Heart right ventricle (tissue), 16 donors: ENCODE results near the gene RWDD4. TPM values are rescaled to one million over a fixed set of nuclear protein-coding genes. Genes with fewer than 3 reads are reported as not detected.

Experiments
- ATAC-seq, 8 donors: fragments of 200-7000 bp; cut with Tn5 transposase; one replicate each; pipeline ENCODE4 v1.9.1; 2020; ENCODE audit warnings: mild to moderate bottlenecking in 8 of 8, moderate library complexity in 8 of 8, moderate number of reproducible peaks in 1 of 8
- DNase-seq, 2 donors: peaks; one replicate each; pipeline ENCODE4 v3.0.0-alpha.2; 2020
- H3K27ac ChIP-seq, 10 donors: fragments of 200-600 bp; sonication (generic) in 2 of 10; one replicate each; pipeline versions ENCODE4 v1.5.0 to v1.8.0; 2020 to 2022; ENCODE audit warnings: mild to moderate bottlenecking in 3 of 10
- H3K27me3 ChIP-seq, 7 donors: fragments of 200-600 bp; one replicate each; pipeline ENCODE4 v1.8.0; 2021 to 2022; ENCODE audit warnings: mild to moderate bottlenecking in 2 of 7
- H3K36me3 ChIP-seq, 9 donors: fragments of 200-600 bp; sonication (generic) in 1 of 9; one replicate each; pipeline versions ENCODE4 v1.5.0 to v1.8.0; 2020 to 2022; ENCODE audit warnings: mild to moderate bottlenecking in 2 of 9
- H3K4me1 ChIP-seq, 9 donors: fragments of 200-600 bp; sonication (generic) in 1 of 9; one replicate each; pipeline versions ENCODE4 v1.5.0 to v1.8.0; 2020 to 2022; ENCODE audit warnings: mild to moderate bottlenecking in 4 of 9
- H3K4me3 ChIP-seq, 10 donors: fragments of 200-600 bp; sonication (generic) in 2 of 10; one replicate each; pipeline versions ENCODE4 v1.5.0 to v1.8.0; 2020 to 2022; ENCODE audit warnings: mild to moderate bottlenecking in 7 of 10, moderate library complexity in 2 of 10
- H3K9me3 ChIP-seq, 11 donors: fragments of 200-600 bp in 10 of 11; sonication (generic) in 2 of 11; one replicate each; pipeline versions ENCODE4 v1.5.0 to v1.8.0; 2013 to 2022; ENCODE audit warnings: mild to moderate bottlenecking in 2 of 11, control low read depth in 1 of 11, moderate library complexity in 1 of 11
- WGBS, 2 donors: extraction: QIAGEN DNeasy Blood & Tissue Kit; methylation state at CpG; one replicate each; pipeline ENCODE4 v1.1.7; 2013; ENCODE audit warnings: inconsistent platforms in 1 of 2; 5-methylcytosine and 5-hydroxymethylcytosine counted together
- intact Hi-C, 10 donors: fragments of 100-400 bp; cut with DNase I; formaldehyde crosslinking; loops; one replicate each; pipeline versions ENCODE4 v1.11.1 to v1.14.2; 2022
- polyA plus RNA-seq, 2 donors: library from polyadenylated mRNA; stranded (reverse); fragments of 200-250 nt; gene quantifications; one replicate each; pipeline ENCODE4 v1.2.3, GENCODE V29; 2013
- total RNA-seq, 10 donors: library from RNA; stranded (reverse); fragmentation: NEBNext Ultra II Directional in 3 of 10; extraction: Animal tissue kit (Norgen Biotek cat#: 25700) in 3 of 10; gene quantifications; one replicate each; pipeline versions ENCODE4 v1.2.1 to v1.2.4, GENCODE V29; 2021 to 2023
- TF ChIP-seq, protein P1 (sequence below), 9 donors: fragments of 200-600 bp; sonication (generic) in 2 of 9; IDR thresholded peaks; one replicate each; pipeline versions ENCODE4 v1.5.0 to v1.8.0; 2021 to 2022; ENCODE audit warnings: antibody characterized with exemption in 9 of 9, mild to moderate bottlenecking in 5 of 9, moderate library complexity in 1 of 9
- donor health status: Arrhythmogenic right ventricular cardiomyopathy.
- donor health status: ischemic (EF 13 %, LVEDD 7.1; RV severe dilation, severe dysfunction).
- donor health status: healthy with polysubstance abuse.
- donor health status: DM: no; HTN: yes; CAD: no.
- donor health status: DM: no; HTN: no; CAD: no.
- donor health status: ischemic (EF 25% LVEDD 6.9; RV normal size, moderate dysfunction).
- donor health status: ischemic (EF 25% LVEDD 5.7; RV mildly dilated, moderate dysfunction).
- donor health status: healthy.
- donor health status: DM: yes; HTN: yes; CAD: no.
- donor health status: Ischemic cardiomyopathy.
- donor health status: ischemic (EF 35%, LVEDD 5.7; RV mildly dilated, moderate dysfunction).
- donor health status: nonischemic (EF 11% LVEDD 7.7; RV severe dilation, severe dysfunction).
- donor health status: DM: yes; HTN: yes; CAD: no.
- donor health status: PGD.
- donor health status: ischemic (EF 29% LVEDD 5.4; RV normal size, mild dysfunction).
- donor health status: nonischemic (EF 23%, LVEDD 6.1; RV moderate dilation, normal function).

RWDD4 gene
- total and polyA plus RNA-seq, 12 donors: 6.9 to 17.8 (median 14.6) TPM

DNA sequence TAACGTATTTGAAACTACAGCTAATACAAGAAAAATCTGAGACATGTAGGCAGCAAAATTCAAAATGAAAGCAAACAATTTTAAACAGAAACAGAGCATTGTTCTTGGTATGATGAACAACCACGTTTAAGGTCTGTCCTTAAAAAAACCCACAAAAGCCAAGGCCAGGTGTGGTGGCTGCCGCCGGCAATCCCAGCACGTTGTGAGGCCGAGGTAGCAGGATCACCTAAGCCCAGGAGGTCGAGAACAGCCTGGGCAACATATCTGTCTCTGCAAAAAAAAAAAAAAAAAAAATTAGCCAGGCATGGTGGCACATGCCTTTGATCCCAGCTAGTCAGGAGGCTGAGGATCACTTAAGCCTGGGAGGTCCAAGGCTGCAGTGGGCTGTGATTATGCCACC is 13.7 kb downstream of the RWDD4 start:
- DNase-seq (no peak), ATAC-seq (no peak)
- no peaks in the 10 kb centered on the region for H3K4me1 ChIP-seq
- no peaks in the 10 kb centered on the region for H3K27me3 ChIP-seq
- H3K27ac ChIP-seq: no peak overlapping the region
- intact Hi-C loops: no loop called here
- H3K4me3 ChIP-seq: no peak overlapping the region
- TF ChIP-seq, protein P1, sequence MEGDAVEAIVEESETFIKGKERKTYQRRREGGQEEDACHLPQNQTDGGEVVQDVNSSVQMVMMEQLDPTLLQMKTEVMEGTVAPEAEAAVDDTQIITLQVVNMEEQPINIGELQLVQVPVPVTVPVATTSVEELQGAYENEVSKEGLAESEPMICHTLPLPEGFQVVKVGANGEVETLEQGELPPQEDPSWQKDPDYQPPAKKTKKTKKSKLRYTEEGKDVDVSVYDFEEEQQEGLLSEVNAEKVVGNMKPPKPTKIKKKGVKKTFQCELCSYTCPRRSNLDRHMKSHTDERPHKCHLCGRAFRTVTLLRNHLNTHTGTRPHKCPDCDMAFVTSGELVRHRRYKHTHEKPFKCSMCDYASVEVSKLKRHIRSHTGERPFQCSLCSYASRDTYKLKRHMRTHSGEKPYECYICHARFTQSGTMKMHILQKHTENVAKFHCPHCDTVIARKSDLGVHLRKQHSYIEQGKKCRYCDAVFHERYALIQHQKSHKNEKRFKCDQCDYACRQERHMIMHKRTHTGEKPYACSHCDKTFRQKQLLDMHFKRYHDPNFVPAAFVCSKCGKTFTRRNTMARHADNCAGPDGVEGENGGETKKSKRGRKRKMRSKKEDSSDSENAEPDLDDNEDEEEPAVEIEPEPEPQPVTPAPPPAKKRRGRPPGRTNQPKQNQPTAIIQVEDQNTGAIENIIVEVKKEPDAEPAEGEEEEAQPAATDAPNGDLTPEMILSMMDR (IDR thresholded peaks at IDR 0.05): no peak
- no peaks in the 10 kb centered on the region for H3K9me3 ChIP-seq
- 90% methylated on average over 7 of the region's 7 CpGs for WGBS, 2 donors
- H3K36me3 ChIP-seq: peaks cover 0 to 96% (median 50%) of the 10 kb centered on the region in 9 donors

DNA sequence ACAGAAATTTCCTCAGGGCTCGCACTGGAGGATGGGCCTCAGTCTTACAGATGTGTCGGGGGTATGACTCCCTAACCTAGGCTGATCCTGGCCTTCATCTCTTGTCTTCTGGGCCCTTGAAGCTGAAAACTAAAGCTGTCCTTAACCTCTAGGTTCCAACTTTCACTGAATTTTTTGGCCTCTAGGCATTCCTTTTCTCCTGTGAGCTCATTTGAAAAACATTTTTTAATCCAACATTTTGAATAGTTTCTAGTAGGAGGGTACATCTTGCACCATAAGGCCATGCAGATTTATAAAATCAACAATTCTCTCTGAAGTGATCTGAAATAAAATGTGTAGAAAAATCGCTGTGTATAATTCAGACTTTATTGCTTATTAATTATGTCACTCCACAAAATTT is 19.7 kb downstream of the RWDD4 start:
- H3K9me3 ChIP-seq: no peaks in the 10 kb centered on the region
- H3K27ac ChIP-seq: no peak overlapping the region
- TF ChIP-seq, protein P1 (IDR thresholded peaks at IDR 0.05): no peak
- H3K27me3 ChIP-seq: no peaks in the 10 kb centered on the region
- H3K36me3 ChIP-seq: peaks cover 0 to 36% (median 6%) of the 10 kb centered on the region in 9 donors
- 74 to 78% methylated on average over 3 of the region's 3 CpGs for WGBS, 2 donors
- DNase-seq: no peak
- no peak overlapping the region for H3K4me3 ChIP-seq
- intact Hi-C loops: no loop called here
- H3K4me1 ChIP-seq: peaks cover 0 to 25% (median 3%) of the 10 kb centered on the region in 9 donors
- ATAC-seq: no peak

DNA sequence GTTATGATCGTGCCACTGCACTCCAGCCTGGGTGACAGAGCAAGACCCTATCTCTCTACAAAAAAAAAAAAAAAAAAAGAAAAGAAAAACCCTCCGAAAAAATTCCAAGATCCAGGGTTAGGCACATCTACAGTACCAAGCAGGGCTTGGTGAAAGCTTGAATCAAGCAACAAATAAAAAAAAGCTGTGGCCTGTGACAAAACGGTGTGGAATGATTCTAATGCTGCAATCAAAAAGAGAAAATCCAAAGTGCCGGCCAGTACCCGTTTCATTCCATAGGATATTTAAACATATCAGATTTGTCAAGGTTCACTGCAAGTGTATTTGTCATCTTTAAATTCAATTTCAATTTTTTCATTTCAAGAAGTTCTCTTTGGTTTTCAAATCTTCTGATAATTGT is 20.5 kb downstream of the RWDD4 start:
- no peak for ATAC-seq
- Histone ChIP-seq H3K4me3 (no peak overlapping the region), H3K27ac (no peak overlapping the region), H3K27me3 (no peaks in the 10 kb centered on the region), H3K4me1 (peaks cover 0 to 25% (median 3%) of the 10 kb centered on the region in 9 donors), H3K9me3 (no peaks in the 10 kb centered on the region), H3K36me3 (peaks cover 0 to 27% (median 6%) of the 10 kb centered on the region in 9 donors)
- DNase-seq: no peak
- intact Hi-C loops: no loop called here
- WGBS, 2 donors: 92% methylated on average over 5 of the region's 5 CpGs
- TF ChIP-seq, protein P1 (IDR thresholded peaks at IDR 0.05): no peak

DNA sequence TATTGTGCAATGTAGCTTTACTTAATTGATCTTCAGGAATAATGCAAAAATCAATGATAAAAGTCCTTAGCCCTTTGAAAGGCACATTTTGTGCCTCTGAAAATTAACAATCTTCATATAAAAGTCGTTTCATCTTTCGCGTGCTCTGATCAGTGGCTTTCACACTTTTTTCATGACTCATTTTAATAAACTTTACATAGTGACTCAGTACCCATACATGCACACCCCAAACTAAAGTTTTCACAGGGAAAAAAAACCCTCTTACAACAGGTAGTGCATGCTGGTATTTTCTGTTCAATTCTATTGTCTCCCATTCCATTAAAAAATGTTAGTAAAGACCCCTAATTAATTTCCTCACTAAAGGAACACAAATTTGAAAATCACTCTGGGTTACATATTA is 21.5 kb downstream of the RWDD4 start:
- intact Hi-C loops: no loop called here
- Histone ChIP-seq H3K9me3 (no peaks in the 10 kb centered on the region), H3K4me3 (no peak overlapping the region), H3K4me1 (peaks cover 0 to 25% (median 3%) of the 10 kb centered on the region in 9 donors), H3K27me3 (no peaks in the 10 kb centered on the region), H3K36me3 (peaks cover 0 to 17% (median 3%) of the 10 kb centered on the region in 9 donors), H3K27ac (no peak overlapping the region)
- ATAC-seq (no peak), DNase-seq (no peak)
- TF ChIP-seq, protein P1 (IDR thresholded peaks at IDR 0.05): no peak
- 85 to 86% methylated on average over 3 of the region's 3 CpGs for WGBS, 2 donors
